Thyroid gland (tissue), 4 donors: ENCODE results near the gene MICAL3.

Experiments used
- POLR2A ChIP-seq, 2 donors: fragments of 450-650 bp; IDR thresholded peaks; one replicate each; pipeline ENCODE4 v1.6.1; 2017; ENCODE audit warnings: antibody characterized with exemption in 2 of 2, mild to moderate bottlenecking in 2 of 2, moderate library complexity in 1 of 2
- TF ChIP-seq, protein P1 (sequence below), 6 experiments: fragments of 200-600 bp in 3 of 6; fragments of 450-650 bp in 3 of 6; sonication (generic) in 3 of 6; IDR thresholded peaks; one replicate each; pipeline ENCODE4 v1.5.1; 2016 to 2019; ENCODE audit warnings: antibody characterized with exemption in 6 of 6, mild to moderate bottlenecking in 2 of 6, inconsistent platforms in 1 of 6, moderate library complexity in 1 of 6

DNA sequence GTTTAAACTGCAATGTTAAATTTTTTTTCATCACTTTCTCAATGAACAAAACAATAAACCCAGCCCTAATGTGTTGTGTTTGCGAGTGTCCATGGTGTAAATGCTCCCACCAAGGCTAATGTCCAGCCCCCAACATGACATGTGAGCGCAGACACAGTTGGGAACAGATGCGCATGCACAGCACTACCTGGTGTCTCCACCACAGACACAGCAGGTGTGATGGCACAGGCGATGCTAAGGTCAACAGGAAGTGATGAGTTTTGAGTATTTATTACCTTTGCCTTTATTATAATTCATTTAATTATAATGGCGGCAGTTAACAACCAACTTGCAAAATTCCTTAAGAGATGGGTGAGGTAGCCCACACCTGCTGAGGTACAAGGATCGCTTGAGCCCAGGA is 42.9 kb downstream of the MICAL3 start:
- TF ChIP-seq, protein P1, sequence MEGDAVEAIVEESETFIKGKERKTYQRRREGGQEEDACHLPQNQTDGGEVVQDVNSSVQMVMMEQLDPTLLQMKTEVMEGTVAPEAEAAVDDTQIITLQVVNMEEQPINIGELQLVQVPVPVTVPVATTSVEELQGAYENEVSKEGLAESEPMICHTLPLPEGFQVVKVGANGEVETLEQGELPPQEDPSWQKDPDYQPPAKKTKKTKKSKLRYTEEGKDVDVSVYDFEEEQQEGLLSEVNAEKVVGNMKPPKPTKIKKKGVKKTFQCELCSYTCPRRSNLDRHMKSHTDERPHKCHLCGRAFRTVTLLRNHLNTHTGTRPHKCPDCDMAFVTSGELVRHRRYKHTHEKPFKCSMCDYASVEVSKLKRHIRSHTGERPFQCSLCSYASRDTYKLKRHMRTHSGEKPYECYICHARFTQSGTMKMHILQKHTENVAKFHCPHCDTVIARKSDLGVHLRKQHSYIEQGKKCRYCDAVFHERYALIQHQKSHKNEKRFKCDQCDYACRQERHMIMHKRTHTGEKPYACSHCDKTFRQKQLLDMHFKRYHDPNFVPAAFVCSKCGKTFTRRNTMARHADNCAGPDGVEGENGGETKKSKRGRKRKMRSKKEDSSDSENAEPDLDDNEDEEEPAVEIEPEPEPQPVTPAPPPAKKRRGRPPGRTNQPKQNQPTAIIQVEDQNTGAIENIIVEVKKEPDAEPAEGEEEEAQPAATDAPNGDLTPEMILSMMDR (IDR thresholded peaks at IDR 0.05) = no peak
- no peak for TF ChIP-seq POLR2A (IDR thresholded peaks at IDR 0.05)
